B cell (primary cell): ENCODE results near the gene UHRF1.

Source experiments
- CTCF ChIP-seq: fragments of 200-600 bp; IDR thresholded peaks from one replicate; pipeline ENCODE4 v1.8.0; 2022; ENCODE audit warnings: antibody characterized with exemption, mild to moderate bottlenecking
- EZH2 ChIP-seq: IDR thresholded peaks from 2 replicates; pipeline ENCODE4 v1.6.1; 2012; ENCODE audit warnings: borderline replicate concordance, low read depth, mild to moderate bottlenecking, moderate library complexity, low read length; ENCODE audit not compliant: insufficient read depth, poor library complexity, severe bottlenecking

- no peak for TF ChIP-seq CTCF
- TF ChIP-seq EZH2, result no peak
Measured at GRCh38 chr19:4957981-4958380, 48.7 kb downstream of the UHRF1 start.
